K562 (cell line): ENCODE measurements around the gene PTOV1. TPM values are rescaled to one million over a fixed set of nuclear protein-coding genes. Genes with fewer than 3 reads are reported as not detected.

Source experiments
- ATF7 ChIP-seq: fragments of 450-650 bp; IDR thresholded peaks from 2 replicates; pipeline ENCODE4 v1.7.1; 2014; ENCODE audit warnings: mild to moderate bottlenecking, moderate library complexity
- GTF3C2 ChIP-seq: IDR thresholded peaks from 3 replicates; pipeline ENCODE4 v1.6.1; 2011; ENCODE audit warnings: borderline replicate concordance, mild to moderate bottlenecking, moderate library complexity; ENCODE audit not compliant: insufficient read length; ENCODE audit errors: extremely low read depth
- KDM1A ChIP-seq, 2 experiments: fragments of 450-650 bp; IDR thresholded peaks; 2 replicates each; pipeline ENCODE4 v1.6.1; 2016; ENCODE audit warnings: mild to moderate bottlenecking in 2 of 2
- NFRKB ChIP-seq: fragments of 450-650 bp; IDR thresholded peaks from 2 replicates; pipeline ENCODE4 v1.6.1; 2016; ENCODE audit warnings: low read depth
- PPARD ChIP-seq: fragments of 250-450 bp; sonication (Bioruptor Pico); IDR thresholded peaks from 2 replicates; pipeline ENCODE4 v1.8.0; 2022; ENCODE audit warnings: inconsistent platforms, mild to moderate bottlenecking, moderate library complexity
- SMAD1 ChIP-seq: fragments of 150-350 bp; IDR thresholded peaks from 2 replicates; pipeline ENCODE4 v1.6.1; 2014; ENCODE audit warnings: low read length, low read depth; ENCODE audit not compliant: partially characterized antibody
- ZNF766 ChIP-seq: fragments of 200-800 bp; sonication (Bioruptor generic); conservative IDR thresholded peaks from 2 replicates; pipeline ENCODE4 v1.6.1; 2016; ENCODE audit warnings: missing genetic modification characterization, missing compliant biosample characterization
- polyA plus RNA-seq, 8 experiments: library from polyadenylated mRNA; depleted of rRNA in 4 of 8; stranded (reverse) in 5 of 8; unstranded in 3 of 8; fragments of >200 nt; fragmentation: Nextera tagmentation in 2 of 8; fragmentation: Illumina TruSeq in 1 of 8; extraction: Ambion mirVana in 2 of 8; extraction: Trizol in 1 of 8; gene quantifications; 2 replicates each; pipeline versions ENCODE4 v1.2.1 to v1.2.3, GENCODE V29; 2011 to 2014; ENCODE audit warnings: inconsistent platforms in 1 of 8, missing spikeins in 1 of 8
- total RNA-seq, 7 experiments: library from RNA; depleted of rRNA in 6 of 7; stranded (reverse); fragments of >200 nt in 6 of 7; fragmentation: Illumina TruSeq in 2 of 7; extraction: Trizol in 2 of 7; gene quantifications; 2 replicates each; pipeline versions ENCODE4 v1.2.1 to v1.2.3, GENCODE V29; 2011 to 2021; ENCODE audit warnings: low replicate concordance in 1 of 7

Gene PTOV1
- total and polyA plus RNA-seq, 9 of the 15 experiments (the other 6 are each of a cell fraction or from before 2014, with no cell fraction given) = 4.9 to 169 (median 43.5) TPM

- TF ChIP-seq PPARD (CRISPR knock-in tag) (no peak), ZNF766 (no peak), SMAD1 (no peak), GTF3C2 (peak; percentile 32), ATF7 (no peak), NFRKB (no peak), KDM1A (IDR thresholded peaks at IDR 0.05) (0 out of 4 replicates have a peak, but pooled peaks of 1 of the 2 experiments have one; percentile 16)
Measured at GRCh38 chr19:49871349-49871985, 20.5 kb downstream of the PTOV1 start (continued).
